Liver (tissue), 9 donors: ENCODE data around the gene DBNDD2. TPM values are rescaled to one million over a fixed set of nuclear protein-coding genes. Genes with fewer than 3 reads are reported as not detected.

Experiments
- DNase-seq: peaks from one replicate; pipeline ENCODE4 v3.0.0-alpha.2; 2017; ENCODE audit warnings: low spot score
- H3K27ac ChIP-seq, 2 donors: one replicate each; pipeline ENCODE4 v1.7.0; 2013; ENCODE audit warnings: inconsistent platforms in 2 of 2, low read length in 2 of 2, control low read depth in 1 of 2, low read depth in 1 of 2, mild to moderate bottlenecking in 1 of 2
- H3K27me3 ChIP-seq, 4 donors: one replicate each; pipeline versions ENCODE4 v1.6.1 to v1.7.0; 2013; ENCODE audit warnings: low read length in 3 of 4, inconsistent platforms in 1 of 4, mild to moderate bottlenecking in 1 of 4, moderate library complexity in 1 of 4; ENCODE audit not compliant: control insufficient read depth in 4 of 4, insufficient read depth in 4 of 4
- H3K36me3 ChIP-seq, 4 donors: one replicate each; pipeline versions ENCODE4 v1.6.1 to v1.7.0; 2013; ENCODE audit warnings: low read length in 3 of 4, mild to moderate bottlenecking in 3 of 4, low read depth in 1 of 4, moderate library complexity in 1 of 4; ENCODE audit not compliant: control insufficient read depth in 4 of 4, insufficient read depth in 3 of 4
- H3K4me1 ChIP-seq, 4 donors: one replicate each; pipeline versions ENCODE4 v1.6.1 to v1.7.0; 2013; ENCODE audit warnings: low read length in 3 of 4, mild to moderate bottlenecking in 3 of 4, moderate library complexity in 1 of 4; ENCODE audit not compliant: control insufficient read depth in 4 of 4, insufficient read depth in 4 of 4
- H3K4me3 ChIP-seq, 3 donors: one replicate each; pipeline versions ENCODE4 v1.6.1 to v1.7.0; 2013; ENCODE audit warnings: low read length in 3 of 3, control low read depth in 1 of 3, low read depth in 1 of 3, mild to moderate bottlenecking in 1 of 3
- H3K9ac ChIP-seq, 2 donors: one replicate each; pipeline ENCODE4 v1.7.0; 2013; ENCODE audit warnings: low read length in 2 of 2, mild to moderate bottlenecking in 2 of 2, moderate library complexity in 2 of 2, control low read depth in 1 of 2, low read depth in 1 of 2
- H3K9me3 ChIP-seq, 4 donors: one replicate each; pipeline versions ENCODE4 v1.6.1 to v1.7.0; 2013; ENCODE audit warnings: low read length in 3 of 4; ENCODE audit not compliant: control insufficient read depth in 4 of 4
- EGR1 ChIP-seq, 2 donors: IDR thresholded peaks; 2 replicates each; pipeline ENCODE4 v1.6.1; 2016 to 2018; ENCODE audit warnings: antibody characterized with exemption in 2 of 2, low read depth in 2 of 2
- FOXA1 ChIP-seq: IDR thresholded peaks from 2 replicates; pipeline ENCODE4 v1.6.1; 2016; ENCODE audit warnings: antibody characterized with exemption
- FOXA2 ChIP-seq: IDR thresholded peaks from 2 replicates; pipeline ENCODE4 v1.6.1; 2016; ENCODE audit warnings: antibody characterized with exemption
- GABPA ChIP-seq, 2 donors: IDR thresholded peaks in 1 of 2; conservative IDR thresholded peaks in 1 of 2; 2 replicates each; pipeline ENCODE4 v1.6.1; 2016; ENCODE audit warnings: antibody characterized with exemption in 2 of 2, mild to moderate bottlenecking in 1 of 2, moderate library complexity in 1 of 2
- HNF4A ChIP-seq, 2 donors: conservative IDR thresholded peaks; 2 replicates each; pipeline ENCODE4 v1.6.1; 2016; ENCODE audit warnings: antibody characterized with exemption in 2 of 2, mild to moderate bottlenecking in 2 of 2
- HNF4G ChIP-seq: IDR thresholded peaks from 2 replicates; pipeline ENCODE4 v1.6.1; 2016; ENCODE audit warnings: antibody characterized with exemption
- JUND ChIP-seq, 2 donors: IDR thresholded peaks; 2 replicates each; pipeline ENCODE4 v1.6.1; 2016; ENCODE audit warnings: antibody characterized with exemption in 2 of 2
- NR2F2 ChIP-seq: IDR thresholded peaks from 2 replicates; pipeline ENCODE4 v1.6.1; 2016; ENCODE audit warnings: antibody characterized with exemption
- RAD21 ChIP-seq, 2 donors: IDR thresholded peaks; 2 replicates each; pipeline ENCODE4 v1.6.1; 2016; ENCODE audit warnings: antibody characterized with exemption in 2 of 2, mild to moderate bottlenecking in 2 of 2
- RXRA ChIP-seq, 2 donors: IDR thresholded peaks; 2 replicates each; pipeline ENCODE4 v1.6.1; 2017 to 2018; ENCODE audit warnings: antibody characterized with exemption in 2 of 2, mild to moderate bottlenecking in 1 of 2
- SP1 ChIP-seq: IDR thresholded peaks from 2 replicates; pipeline ENCODE4 v1.6.1; 2018; ENCODE audit warnings: antibody characterized with exemption, mild to moderate bottlenecking
- TAF1 ChIP-seq: conservative IDR thresholded peaks from 2 replicates; pipeline ENCODE4 v1.6.1; 2016; ENCODE audit warnings: antibody characterized with exemption, mild to moderate bottlenecking
- YY1 ChIP-seq: IDR thresholded peaks from 2 replicates; pipeline ENCODE4 v1.6.1; 2016; ENCODE audit warnings: antibody characterized with exemption, mild to moderate bottlenecking
- WGBS: extraction: QIAGEN DNeasy Blood & Tissue Kit; methylation state at CpG from one replicate; pipeline ENCODE4 v1.1.7; 2013; 5-methylcytosine and 5-hydroxymethylcytosine counted together
- polyA plus RNA-seq, 2 donors: library from polyadenylated mRNA; stranded (reverse) in 1 of 2; unstranded in 1 of 2; fragments of 200-250 nt in 1 of 2; fragments of >200 nt in 1 of 2; fragmentation: Nextera tagmentation in 1 of 2; extraction: Ambion mirVana in 1 of 2; gene quantifications; one replicate each; pipeline versions ENCODE4 v1.2.1 to v1.2.3, GENCODE V29; 2013 to 2015
- total RNA-seq, 2 donors: library from RNA; depleted of rRNA; stranded (reverse); fragments of >200 nt; gene quantifications; one replicate each; pipeline ENCODE4 v1.2.3, GENCODE V29; 2014
- TF ChIP-seq, protein P1 (sequence below): IDR thresholded peaks from 2 replicates; pipeline ENCODE4 v1.6.1; 2016; ENCODE audit warnings: antibody characterized with exemption
- TF ChIP-seq, protein P2 (sequence below): IDR thresholded peaks from 2 replicates; pipeline ENCODE4 v1.6.1; 2016; ENCODE audit warnings: antibody characterized with exemption
- TF ChIP-seq, protein P3 (sequence below): IDR thresholded peaks from 2 replicates; pipeline ENCODE4 v1.6.1; 2016; ENCODE audit warnings: antibody characterized with exemption, mild to moderate bottlenecking
- TF ChIP-seq, protein P4 (sequence below): IDR thresholded peaks from 2 replicates; pipeline ENCODE4 v1.6.1; 2016; ENCODE audit warnings: antibody characterized with exemption
- TF ChIP-seq, protein P5 (sequence below): fragments of 150-350 bp; IDR thresholded peaks from 2 replicates; pipeline ENCODE4 v1.5.1; 2017; ENCODE audit warnings: improper control_type of control experiment, low read depth, low read length; ENCODE audit not compliant: missing input control
- donor health status: healthy.
- donor health status: healthy.
- donor health status: healthy.
- donor health status: healthy.
- donor health status: healthy.

DBNDD2 gene
- total and polyA plus RNA-seq, 4 donors: 2.1 to 4.6 (median 2.7) TPM

DNA sequence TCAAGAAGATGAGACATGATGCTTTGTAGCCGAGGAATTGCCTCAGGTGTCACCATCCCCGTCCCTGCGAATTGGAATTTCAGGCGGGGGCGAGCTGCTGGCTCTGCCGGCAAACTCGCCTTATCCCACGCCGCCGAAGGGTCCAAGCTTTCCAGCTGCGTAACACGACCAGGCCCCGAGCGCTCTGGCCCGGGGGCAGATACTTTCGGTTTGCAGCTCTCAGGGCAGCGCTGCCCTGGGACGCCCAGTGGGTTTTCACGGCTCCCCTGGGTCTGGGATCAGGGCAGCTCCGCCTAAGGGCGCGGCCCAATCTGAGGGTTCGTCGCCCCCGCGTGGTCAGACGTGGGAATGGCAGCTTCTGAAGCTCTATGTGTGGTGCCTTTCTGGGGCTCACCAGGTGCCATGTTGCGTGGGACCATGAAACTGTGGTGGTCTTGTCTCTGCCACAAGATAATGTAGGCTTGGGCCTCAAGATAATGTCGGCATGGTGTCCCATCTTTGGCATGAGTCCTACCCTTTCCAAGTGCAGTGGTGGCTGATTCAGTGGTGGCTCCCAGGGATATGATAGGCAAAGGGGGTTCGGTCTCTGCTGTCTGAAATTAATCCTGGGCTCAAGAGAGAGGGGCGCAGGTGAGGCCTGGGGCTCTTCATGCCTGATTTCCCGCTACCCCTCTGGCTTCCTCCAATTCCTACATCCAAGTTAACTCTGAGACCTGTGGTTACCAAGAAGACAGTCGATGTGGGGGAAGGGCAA is 28.8 kb downstream of the DBNDD2 start:
- Histone ChIP-seq H3K4me1 (peaks cover 0 to 9% (median 4%) of the 10 kb centered on the region in 4 donors), H3K9ac (peak overlapping the region; percentile 62 to 93)
- peak; percentile 89 for DNase-seq

More for the DNA sequence above, 28.8 kb downstream of the DBNDD2 start:
- peak overlapping the region; percentile 68 to 79 for H3K27ac ChIP-seq
- H3K36me3 ChIP-seq: no peaks in the 10 kb centered on the region
- WGBS: 8% methylated on average over 33 of the region's 33 CpGs
- peak overlapping the region; percentile 67 to 88 (median 76) for H3K4me3 ChIP-seq
- no peaks in the 10 kb centered on the region for H3K27me3 ChIP-seq
- no peaks in the 10 kb centered on the region for H3K9me3 ChIP-seq
- TF ChIP-seq JUND (IDR thresholded peaks at IDR 0.05) (no peak), SP1 (peak; percentile 11), YY1 (peak; percentile 44), EGR1 (IDR thresholded peaks at IDR 0.05; ENCODE audit: low read depth in 2 of 2) (no peak), TAF1 (no peak), FOXA2 (no peak), HNF4G (no peak), NR2F2 (no peak), RXRA (IDR thresholded peaks at IDR 0.05) (peak; percentile 15 to 37), FOXA1 (no peak), RAD21 (IDR thresholded peaks at IDR 0.05) (peak; percentile 99 to 100), GABPA (IDR thresholded peaks at IDR 0.05 in 1 of 2, conservative IDR thresholded peaks at IDR 0.05 in 1 of 2) (no peak), HNF4A (conservative IDR thresholded peaks at IDR 0.05) (no peak)
- TF ChIP-seq, protein P1, sequence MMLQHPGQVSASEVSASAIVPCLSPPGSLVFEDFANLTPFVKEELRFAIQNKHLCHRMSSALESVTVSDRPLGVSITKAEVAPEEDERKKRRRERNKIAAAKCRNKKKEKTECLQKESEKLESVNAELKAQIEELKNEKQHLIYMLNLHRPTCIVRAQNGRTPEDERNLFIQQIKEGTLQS: no peak
- TF ChIP-seq, protein P2, sequence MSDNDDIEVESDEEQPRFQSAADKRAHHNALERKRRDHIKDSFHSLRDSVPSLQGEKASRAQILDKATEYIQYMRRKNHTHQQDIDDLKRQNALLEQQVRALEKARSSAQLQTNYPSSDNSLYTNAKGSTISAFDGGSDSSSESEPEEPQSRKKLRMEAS: no peak
- TF ChIP-seq, protein P3, sequence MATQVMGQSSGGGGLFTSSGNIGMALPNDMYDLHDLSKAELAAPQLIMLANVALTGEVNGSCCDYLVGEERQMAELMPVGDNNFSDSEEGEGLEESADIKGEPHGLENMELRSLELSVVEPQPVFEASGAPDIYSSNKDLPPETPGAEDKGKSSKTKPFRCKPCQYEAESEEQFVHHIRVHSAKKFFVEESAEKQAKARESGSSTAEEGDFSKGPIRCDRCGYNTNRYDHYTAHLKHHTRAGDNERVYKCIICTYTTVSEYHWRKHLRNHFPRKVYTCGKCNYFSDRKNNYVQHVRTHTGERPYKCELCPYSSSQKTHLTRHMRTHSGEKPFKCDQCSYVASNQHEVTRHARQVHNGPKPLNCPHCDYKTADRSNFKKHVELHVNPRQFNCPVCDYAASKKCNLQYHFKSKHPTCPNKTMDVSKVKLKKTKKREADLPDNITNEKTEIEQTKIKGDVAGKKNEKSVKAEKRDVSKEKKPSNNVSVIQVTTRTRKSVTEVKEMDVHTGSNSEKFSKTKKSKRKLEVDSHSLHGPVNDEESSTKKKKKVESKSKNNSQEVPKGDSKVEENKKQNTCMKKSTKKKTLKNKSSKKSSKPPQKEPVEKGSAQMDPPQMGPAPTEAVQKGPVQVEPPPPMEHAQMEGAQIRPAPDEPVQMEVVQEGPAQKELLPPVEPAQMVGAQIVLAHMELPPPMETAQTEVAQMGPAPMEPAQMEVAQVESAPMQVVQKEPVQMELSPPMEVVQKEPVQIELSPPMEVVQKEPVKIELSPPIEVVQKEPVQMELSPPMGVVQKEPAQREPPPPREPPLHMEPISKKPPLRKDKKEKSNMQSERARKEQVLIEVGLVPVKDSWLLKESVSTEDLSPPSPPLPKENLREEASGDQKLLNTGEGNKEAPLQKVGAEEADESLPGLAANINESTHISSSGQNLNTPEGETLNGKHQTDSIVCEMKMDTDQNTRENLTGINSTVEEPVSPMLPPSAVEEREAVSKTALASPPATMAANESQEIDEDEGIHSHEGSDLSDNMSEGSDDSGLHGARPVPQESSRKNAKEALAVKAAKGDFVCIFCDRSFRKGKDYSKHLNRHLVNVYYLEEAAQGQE: no peak
- TF ChIP-seq, protein P4, sequence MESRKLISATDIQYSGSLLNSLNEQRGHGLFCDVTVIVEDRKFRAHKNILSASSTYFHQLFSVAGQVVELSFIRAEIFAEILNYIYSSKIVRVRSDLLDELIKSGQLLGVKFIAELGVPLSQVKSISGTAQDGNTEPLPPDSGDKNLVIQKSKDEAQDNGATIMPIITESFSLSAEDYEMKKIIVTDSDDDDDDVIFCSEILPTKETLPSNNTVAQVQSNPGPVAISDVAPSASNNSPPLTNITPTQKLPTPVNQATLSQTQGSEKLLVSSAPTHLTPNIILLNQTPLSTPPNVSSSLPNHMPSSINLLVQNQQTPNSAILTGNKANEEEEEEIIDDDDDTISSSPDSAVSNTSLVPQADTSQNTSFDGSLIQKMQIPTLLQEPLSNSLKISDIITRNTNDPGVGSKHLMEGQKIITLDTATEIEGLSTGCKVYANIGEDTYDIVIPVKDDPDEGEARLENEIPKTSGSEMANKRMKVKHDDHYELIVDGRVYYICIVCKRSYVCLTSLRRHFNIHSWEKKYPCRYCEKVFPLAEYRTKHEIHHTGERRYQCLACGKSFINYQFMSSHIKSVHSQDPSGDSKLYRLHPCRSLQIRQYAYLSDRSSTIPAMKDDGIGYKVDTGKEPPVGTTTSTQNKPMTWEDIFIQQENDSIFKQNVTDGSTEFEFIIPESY: no peak
- TF ChIP-seq, protein P5, sequence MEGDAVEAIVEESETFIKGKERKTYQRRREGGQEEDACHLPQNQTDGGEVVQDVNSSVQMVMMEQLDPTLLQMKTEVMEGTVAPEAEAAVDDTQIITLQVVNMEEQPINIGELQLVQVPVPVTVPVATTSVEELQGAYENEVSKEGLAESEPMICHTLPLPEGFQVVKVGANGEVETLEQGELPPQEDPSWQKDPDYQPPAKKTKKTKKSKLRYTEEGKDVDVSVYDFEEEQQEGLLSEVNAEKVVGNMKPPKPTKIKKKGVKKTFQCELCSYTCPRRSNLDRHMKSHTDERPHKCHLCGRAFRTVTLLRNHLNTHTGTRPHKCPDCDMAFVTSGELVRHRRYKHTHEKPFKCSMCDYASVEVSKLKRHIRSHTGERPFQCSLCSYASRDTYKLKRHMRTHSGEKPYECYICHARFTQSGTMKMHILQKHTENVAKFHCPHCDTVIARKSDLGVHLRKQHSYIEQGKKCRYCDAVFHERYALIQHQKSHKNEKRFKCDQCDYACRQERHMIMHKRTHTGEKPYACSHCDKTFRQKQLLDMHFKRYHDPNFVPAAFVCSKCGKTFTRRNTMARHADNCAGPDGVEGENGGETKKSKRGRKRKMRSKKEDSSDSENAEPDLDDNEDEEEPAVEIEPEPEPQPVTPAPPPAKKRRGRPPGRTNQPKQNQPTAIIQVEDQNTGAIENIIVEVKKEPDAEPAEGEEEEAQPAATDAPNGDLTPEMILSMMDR: peak; percentile 96
